GM23338 (cell line): Measurements from ENCODE around the gene KANK3. TPM values are rescaled to one million over a fixed set of nuclear protein-coding genes. Genes with fewer than 3 reads are reported as not detected.

ENCODE experiments used
- CREB1 ChIP-seq: fragments of 250-450 bp; sonication (Bioruptor Pico); IDR thresholded peaks from 2 replicates; pipeline ENCODE4 v1.5.0; 2020; ENCODE audit warnings: low read depth, mild to moderate bottlenecking, moderate library complexity
- CTCF ChIP-seq, 2 experiments: fragments of 200-600 bp in 1 of 2; sonication (generic) in 1 of 2; conservative IDR thresholded peaks; 2 replicates each; pipeline versions ENCODE4 v1.5.1 to v1.6.1; 2016 to 2017; ENCODE audit warnings: antibody characterized with exemption in 2 of 2, low read depth in 2 of 2, mild to moderate bottlenecking in 2 of 2, moderate library complexity in 1 of 2
- ETS1 ChIP-seq: IDR thresholded peaks from 2 replicates; pipeline ENCODE4 v1.6.1; 2016; ENCODE audit warnings: antibody characterized with exemption
- EZH2 ChIP-seq: fragments of 200-600 bp; sonication (generic); IDR thresholded peaks from one replicate; pipeline ENCODE4 v1.8.0; 2017; ENCODE audit warnings: antibody characterized with exemption, mild to moderate bottlenecking, low read depth; ENCODE audit not compliant: unreplicated experiment
- EZH2phosphoT487 ChIP-seq: fragments of 200-600 bp; sonication (generic); IDR thresholded peaks from one replicate; pipeline ENCODE4 v1.8.1; 2018; ENCODE audit warnings: antibody characterized with exemption; ENCODE audit not compliant: unreplicated experiment
- JUNB ChIP-seq: IDR thresholded peaks from one replicate; pipeline ENCODE4 v1.6.1; 2016; ENCODE audit warnings: antibody characterized with exemption; ENCODE audit not compliant: unreplicated experiment
- POLR2AphosphoS5 ChIP-seq: IDR thresholded peaks from 2 replicates; pipeline ENCODE4 v1.6.1; 2016; ENCODE audit warnings: antibody characterized with exemption, low read depth
- STAT1 ChIP-seq: IDR thresholded peaks from one replicate; pipeline ENCODE4 v1.6.1; 2016; ENCODE audit warnings: antibody characterized with exemption; ENCODE audit not compliant: unreplicated experiment
- ZNF114 ChIP-seq: fragments of 250-450 bp; sonication (Bioruptor Pico); IDR thresholded peaks from 2 replicates; pipeline ENCODE4 v1.5.0; 2020; ENCODE audit warnings: mild to moderate bottlenecking, moderate library complexity
- ZNF331 ChIP-seq: fragments of 250-450 bp; sonication (Bioruptor Pico); IDR thresholded peaks from 2 replicates; pipeline ENCODE4 v1.5.0; 2020; ENCODE audit warnings: low read depth, mild to moderate bottlenecking, moderate library complexity
- ZNF462 ChIP-seq: fragments of 250-450 bp; sonication (Bioruptor Pico); IDR thresholded peaks from 2 replicates; pipeline ENCODE4 v1.5.0; 2020; ENCODE audit warnings: mild to moderate bottlenecking, moderate library complexity
- polyA plus RNA-seq: library from polyadenylated mRNA; unstranded; fragments of >200 nt; fragmentation: Nextera tagmentation; extraction: Ambion mirVana; gene quantifications from 2 replicates; pipeline ENCODE4 v1.2.1, GENCODE V29; 2016
- total RNA-seq: library from RNA; depleted of rRNA; stranded (reverse); fragments of >200 nt; shearing (Covaris generic); gene quantifications from 2 replicates; pipeline ENCODE4 v1.2.3, GENCODE V29; 2014

Gene KANK3
- total and polyA plus RNA-seq, 2 experiments from 2014 or later = 2.0 to 9.3 TPM

GRCh38 chr19:8361921-8362793 is 19.1 kb upstream of the KANK3 start (continued):
- no peak for TF ChIP-seq ZNF462 (CRISPR knock-in tag)
- no peak for TF ChIP-seq ZNF331 (CRISPR knock-in tag)
- TF ChIP-seq EZH2phosphoT487 = no peak
- no peak for TF ChIP-seq ETS1
- no peak for TF ChIP-seq ZNF114 (CRISPR knock-in tag)
- TF ChIP-seq CTCF (conservative IDR thresholded peaks at IDR 0.05; ENCODE audit: low read depth in 2 of 2) = no peak
- TF ChIP-seq EZH2 = no peak
- TF ChIP-seq POLR2AphosphoS5 = no peak
- TF ChIP-seq JUNB = no peak
- no peak for TF ChIP-seq STAT1
- no peak for TF ChIP-seq CREB1
